ENCODE measurements around the gene PDE10A.

- no peak for TF ChIP-seq POLR2A (IDR thresholded peaks at IDR 0.05; ENCODE audit: control extremely low read depth in 1 of 2, low read depth in 2 of 2, low read length in 2 of 2)
- no peak for TF ChIP-seq HDAC6 (IDR thresholded peaks at IDR 0.05; ENCODE audit: low read depth, low read length)
- TF ChIP-seq, protein P1, sequence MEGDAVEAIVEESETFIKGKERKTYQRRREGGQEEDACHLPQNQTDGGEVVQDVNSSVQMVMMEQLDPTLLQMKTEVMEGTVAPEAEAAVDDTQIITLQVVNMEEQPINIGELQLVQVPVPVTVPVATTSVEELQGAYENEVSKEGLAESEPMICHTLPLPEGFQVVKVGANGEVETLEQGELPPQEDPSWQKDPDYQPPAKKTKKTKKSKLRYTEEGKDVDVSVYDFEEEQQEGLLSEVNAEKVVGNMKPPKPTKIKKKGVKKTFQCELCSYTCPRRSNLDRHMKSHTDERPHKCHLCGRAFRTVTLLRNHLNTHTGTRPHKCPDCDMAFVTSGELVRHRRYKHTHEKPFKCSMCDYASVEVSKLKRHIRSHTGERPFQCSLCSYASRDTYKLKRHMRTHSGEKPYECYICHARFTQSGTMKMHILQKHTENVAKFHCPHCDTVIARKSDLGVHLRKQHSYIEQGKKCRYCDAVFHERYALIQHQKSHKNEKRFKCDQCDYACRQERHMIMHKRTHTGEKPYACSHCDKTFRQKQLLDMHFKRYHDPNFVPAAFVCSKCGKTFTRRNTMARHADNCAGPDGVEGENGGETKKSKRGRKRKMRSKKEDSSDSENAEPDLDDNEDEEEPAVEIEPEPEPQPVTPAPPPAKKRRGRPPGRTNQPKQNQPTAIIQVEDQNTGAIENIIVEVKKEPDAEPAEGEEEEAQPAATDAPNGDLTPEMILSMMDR (IDR thresholded peaks at IDR 0.05; ENCODE audit: control extremely low read depth in 1 of 3, insufficient read depth in 1 of 3, low read depth in 1 of 3, low read length in 3 of 3) = no peak
- TF ChIP-seq POLR2AphosphoS5 (IDR thresholded peaks at IDR 0.05; ENCODE audit: low read depth, low read length) = no peak
- no peak for TF ChIP-seq ATF3 (IDR thresholded peaks at IDR 0.05; ENCODE audit: insufficient read depth, low read depth, low read length)
- no peak for TF ChIP-seq SP1 (IDR thresholded peaks at IDR 0.05; ENCODE audit: low read depth, low read length)
These were observed 41.1 kb downstream of the PDE10A start for GRCh38 chr6:165621940-165622339.
